Activated T-cell treated with anti-CD3 and anti-CD28 coated beads, Interleukin-2, amount 50 U/mL, for 1 hour (primary cell): ENCODE results near the gene LDLRAD4.

Experiments
- DNase-seq: peaks from one replicate; pipeline ENCODE4 v3.0.0-alpha.2; 2020

The LDLRAD4 gene

GRCh38 chr18:13268158-13269012 is 49.8 kb downstream of the LDLRAD4 start:
- DNase-seq = no peak

GRCh38 chr18:13269013-13269280 is 50.4 kb downstream of the LDLRAD4 start:
- DNase-seq = no peak

DNA sequence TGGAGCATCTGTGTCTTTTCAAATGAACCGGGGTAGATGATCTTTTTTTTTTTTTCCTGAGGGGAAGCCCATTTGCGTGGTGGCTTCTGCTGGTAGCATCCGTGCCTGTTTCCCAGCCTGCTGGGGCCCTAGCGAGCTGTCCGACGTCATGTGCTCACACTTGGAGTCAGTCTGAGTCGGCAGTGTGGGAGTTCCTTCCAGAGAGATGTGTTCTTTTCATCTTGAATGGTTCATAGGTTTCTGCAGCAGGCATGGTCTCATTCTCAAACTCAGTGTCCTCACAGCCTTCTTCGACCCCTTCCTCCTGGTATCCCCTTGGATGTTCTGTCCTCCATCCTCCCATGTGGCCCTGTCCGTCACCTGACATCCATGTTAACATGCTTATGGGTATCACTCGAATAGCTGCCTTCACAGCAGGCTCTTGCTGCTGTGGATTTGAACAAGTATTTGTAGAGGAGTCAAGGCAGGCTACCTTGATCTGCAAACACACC is 51.0 kb downstream of the LDLRAD4 start:
- no peak for DNase-seq

- DNase-seq = no peak
Observed at GRCh38 chr18:13270279-13270855, 51.8 kb downstream of the LDLRAD4 start.

GRCh38 chr18:13271302-13271911 is 52.8 kb downstream of the LDLRAD4 start:
- DNase-seq = no peak

GRCh38 chr18:13272416-13272815 is 53.9 kb downstream of the LDLRAD4 start:
- no peak for DNase-seq

GRCh38 chr18:13273800-13274199 is 55.2 kb downstream of the LDLRAD4 start:
- DNase-seq = peak; percentile 55

- no peak for DNase-seq
Observed at GRCh38 chr18:13275075-13275474, 56.5 kb downstream of the LDLRAD4 start.

GRCh38 chr18:13276530-13277520 is 58.3 kb downstream of the LDLRAD4 start:
- DNase-seq = peak; percentile 33

- DNase-seq = peak; percentile 18
Observed at GRCh38 chr18:13278062-13278630, 59.6 kb downstream of the LDLRAD4 start.

GRCh38 chr18:13279181-13280069 is 60.9 kb downstream of the LDLRAD4 start:
- peak; percentile 56 for DNase-seq

DNA sequence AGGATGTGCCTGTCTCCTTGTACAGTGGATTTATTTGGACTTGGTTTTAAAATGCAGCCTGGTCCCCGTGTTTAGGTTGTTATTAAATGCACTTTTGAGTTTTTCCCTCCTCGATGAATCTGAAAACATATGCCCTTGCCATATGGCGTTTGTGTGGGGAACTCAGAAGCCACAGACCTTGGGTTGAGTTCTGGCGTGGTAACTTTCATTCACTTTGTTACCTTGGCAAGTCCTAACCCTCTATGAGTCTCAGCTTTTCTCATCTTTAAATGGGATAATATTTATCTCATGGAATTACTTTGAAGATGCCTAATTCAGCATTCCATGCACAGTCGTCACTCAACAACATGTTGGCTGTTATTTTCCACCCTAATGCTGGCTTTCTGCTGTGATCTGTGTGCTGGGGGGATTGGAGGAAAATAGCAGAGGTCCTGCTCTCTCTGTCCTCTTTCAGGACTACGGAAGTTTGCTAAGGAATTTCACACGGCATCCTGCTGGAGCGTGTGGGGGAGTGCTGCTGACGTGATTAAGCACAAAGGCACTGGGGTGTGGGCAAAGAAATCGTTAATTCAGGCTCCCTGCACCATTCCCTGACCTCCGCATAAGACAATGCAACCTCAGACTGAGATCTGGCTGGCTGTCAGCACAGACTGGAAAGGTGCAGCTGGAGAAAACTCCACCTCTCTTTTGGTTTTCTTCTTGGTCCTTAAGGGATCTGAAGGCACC is 61.7 kb downstream of the LDLRAD4 start:
- peak; percentile 4 for DNase-seq

DNA sequence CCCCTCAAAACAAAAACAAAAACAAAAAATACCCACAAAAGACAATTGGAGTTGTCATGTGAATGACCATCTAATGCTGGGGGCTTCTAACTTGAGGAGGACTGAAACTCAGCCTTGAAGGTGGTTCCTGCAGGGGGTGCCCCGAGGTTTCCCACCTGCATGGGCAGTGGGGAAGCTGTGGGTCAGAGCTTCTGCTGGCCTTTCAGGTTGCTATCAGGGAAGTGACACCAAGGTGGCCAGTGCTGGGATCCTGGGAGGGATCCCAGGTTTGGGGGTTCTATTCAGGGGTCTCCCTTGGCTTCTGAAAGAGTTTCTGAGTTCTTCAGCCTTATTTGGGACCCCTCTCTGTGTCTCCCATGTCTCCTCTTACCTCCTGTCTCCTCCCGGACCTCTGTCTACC is 62.8 kb downstream of the LDLRAD4 start:
- DNase-seq = no peak

GRCh38 chr18:13283746-13284145 is 65.2 kb downstream of the LDLRAD4 start:
- no peak for DNase-seq

DNA sequence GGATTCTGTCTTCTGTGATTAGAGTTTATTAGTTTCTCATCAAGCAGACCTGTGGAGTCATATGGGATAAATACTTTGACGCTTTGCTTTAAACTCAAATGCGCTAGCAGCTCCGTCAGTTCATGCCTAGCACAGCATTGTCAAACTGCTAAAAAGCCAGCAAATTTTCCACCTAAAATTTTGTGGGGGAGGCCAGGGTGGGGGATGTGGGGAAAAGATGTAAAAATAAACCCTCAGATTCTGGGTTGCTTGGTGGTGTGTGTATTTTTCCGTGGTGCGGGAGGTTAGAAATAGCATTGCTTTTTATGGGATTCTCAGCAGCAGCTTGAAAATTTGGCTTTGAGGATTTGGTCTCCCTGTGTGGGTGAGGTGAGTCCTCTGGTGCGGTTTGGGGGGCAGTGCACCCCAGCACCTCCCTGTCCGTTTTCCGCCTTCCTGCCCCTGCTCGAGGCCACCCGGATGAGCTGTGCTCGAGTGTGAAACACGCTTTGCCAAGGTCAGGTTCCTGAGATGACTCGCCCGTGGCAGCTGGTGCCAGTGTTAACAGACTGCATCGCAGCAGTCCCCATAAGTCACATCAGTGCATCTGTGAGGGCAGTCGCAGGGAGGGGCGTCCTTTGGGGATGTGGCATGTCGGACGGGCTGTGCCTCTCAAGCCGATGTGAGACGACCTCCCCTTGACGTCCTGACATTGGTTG is 65.9 kb downstream of the LDLRAD4 start:
- DNase-seq = peak; percentile 34

DNA sequence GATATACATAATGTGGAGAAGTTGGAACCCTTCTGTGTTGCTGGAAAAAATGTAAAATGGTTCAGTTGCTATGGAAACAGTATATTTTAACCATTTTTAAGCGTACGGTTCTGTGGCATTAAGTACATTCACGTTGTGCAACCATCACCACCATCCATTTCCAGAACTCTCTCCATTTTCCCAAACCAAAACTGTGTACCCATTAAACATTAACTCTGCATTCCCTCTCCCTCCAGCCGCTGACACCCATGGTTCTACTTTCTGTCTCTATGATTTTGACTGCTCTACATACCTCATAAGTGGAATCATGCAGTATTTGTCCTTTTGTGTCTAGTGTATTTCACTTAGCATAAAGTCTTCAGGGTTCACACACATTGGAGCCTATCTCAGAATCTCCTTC is 67.3 kb downstream of the LDLRAD4 start:
- no peak for DNase-seq

DNA sequence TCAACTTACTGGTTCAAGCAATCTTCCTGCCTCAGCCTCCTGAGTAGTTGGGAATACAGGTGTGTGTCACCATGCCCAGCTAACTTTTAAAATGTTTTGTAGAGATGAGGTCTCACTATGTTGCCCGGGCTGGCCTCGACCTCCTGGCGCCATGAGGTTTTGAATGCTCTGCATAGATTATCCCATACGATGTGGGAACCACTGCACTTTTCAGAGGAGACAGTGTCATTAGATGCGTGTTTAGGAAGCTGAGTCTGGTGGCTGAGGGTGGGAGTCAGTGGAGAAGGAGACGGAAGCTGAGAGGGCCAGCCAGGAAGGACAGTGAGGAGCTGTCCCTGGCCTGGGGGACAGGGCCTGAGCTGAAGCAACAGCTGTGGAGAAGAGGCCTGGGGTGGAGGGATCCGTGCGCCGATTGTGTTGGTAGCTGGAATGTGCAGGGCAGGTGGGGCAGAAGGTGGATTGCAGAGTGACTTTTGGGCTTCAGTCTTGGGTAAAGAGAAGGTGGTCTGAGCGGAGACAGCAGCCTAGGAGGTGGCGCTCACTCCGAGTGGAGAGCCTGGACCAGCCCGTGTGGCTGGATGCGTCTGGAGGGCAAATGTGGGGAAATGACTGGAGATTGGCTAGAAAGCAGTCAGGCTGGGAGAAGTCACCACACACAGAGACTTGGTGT is 68.0 kb downstream of the LDLRAD4 start:
- DNase-seq = no peak

GRCh38 chr18:13287372-13287771 is 68.8 kb downstream of the LDLRAD4 start:
- DNase-seq = no peak

DNA sequence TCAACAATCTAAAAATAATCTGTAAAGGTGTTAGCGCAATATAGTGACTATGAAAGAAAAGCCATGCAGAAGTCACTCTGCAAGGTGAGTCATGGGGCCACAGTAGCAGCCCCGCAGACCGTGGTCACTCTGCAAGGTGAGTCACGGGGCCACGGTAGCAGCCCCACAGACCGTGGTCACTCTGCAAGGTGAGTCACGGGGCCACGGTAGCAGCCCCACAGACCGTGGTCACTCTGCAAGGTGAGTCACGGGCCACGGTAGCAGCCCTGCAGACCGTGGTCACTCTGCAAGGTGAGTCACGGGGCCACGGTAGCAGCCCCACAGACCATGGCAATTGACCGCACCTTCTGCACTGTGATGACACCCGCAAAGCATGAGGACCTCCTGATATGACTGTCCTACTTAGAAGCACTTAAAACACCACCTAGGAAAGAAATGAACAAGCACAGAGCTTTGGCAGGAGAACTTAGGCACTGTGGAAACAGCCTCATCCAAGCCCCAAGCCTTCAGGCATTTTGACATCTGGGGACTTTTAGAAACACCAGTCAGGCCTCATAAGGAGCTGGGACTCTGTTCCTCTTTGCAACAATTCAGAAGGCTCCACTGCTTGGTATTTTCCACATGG is 70.1 kb downstream of the LDLRAD4 start:
- no peak for DNase-seq
